CD14-positive monocyte (primary cell): Measurements from ENCODE around the gene GARNL3. TPM values are rescaled to one million over a fixed set of nuclear protein-coding genes. Genes with fewer than 3 reads are reported as not detected.

Source experiments
- DNase-seq, 3 donors: peaks; one replicate each; pipeline ENCODE4 v3.0.0-alpha.2; 2011 to 2022
- H2AFZ ChIP-seq: 2 replicates; pipeline ENCODE4 v1.6.0; 2012; ENCODE audit warnings: mild to moderate bottlenecking, low read depth, low read length, inconsistent platforms; ENCODE audit not compliant: insufficient read depth, poor library complexity, severe bottlenecking
- H3K27ac ChIP-seq, 2 donors: 1 replicate in 1 of 2; 2 replicates in 1 of 2; pipeline ENCODE4 v1.5.1; 2012 to 2013; ENCODE audit warnings: low read length in 2 of 2, control low read depth in 1 of 2, inconsistent platforms in 1 of 2, low read depth in 1 of 2, mild to moderate bottlenecking in 1 of 2
- H3K27me3 ChIP-seq, 2 donors: one replicate each; pipeline versions ENCODE4 v1.6.0 to v1.6.1; 2011 to 2013; ENCODE audit warnings: low read length in 2 of 2; ENCODE audit not compliant: control insufficient read depth in 2 of 2, insufficient read depth in 2 of 2
- H3K36me3 ChIP-seq, 2 donors: replicated peaks in 1 of 2; 1 replicate in 1 of 2; 2 replicates in 1 of 2; pipeline versions ENCODE4 v1.5.1 to v1.6.1; 2012 to 2013; ENCODE audit warnings: low read length in 2 of 2, control low read depth in 1 of 2, inconsistent platforms in 1 of 2, mild to moderate bottlenecking in 1 of 2; ENCODE audit not compliant: insufficient read depth in 2 of 2, control insufficient read depth in 1 of 2
- H3K4me1 ChIP-seq, 2 donors: 1 replicate in 1 of 2; 2 replicates in 1 of 2; pipeline versions ENCODE4 v1.5.1 to v1.6.1; 2012 to 2013; ENCODE audit warnings: low read length in 2 of 2, control low read depth in 1 of 2, inconsistent platforms in 1 of 2, mild to moderate bottlenecking in 1 of 2, moderate library complexity in 1 of 2; ENCODE audit not compliant: insufficient read depth in 2 of 2, control insufficient read depth in 1 of 2
- H3K4me2 ChIP-seq: replicated peaks from 2 replicates; pipeline ENCODE3; 2012; ENCODE audit warnings: low read length, moderate library complexity, mild to moderate bottlenecking; ENCODE audit not compliant: poor library complexity, severe bottlenecking; ENCODE audit errors: extremely low read depth
- H3K4me3 ChIP-seq, 3 experiments: fragments of 200-600 bp in 1 of 3; sonication (generic) in 1 of 3; replicated peaks in 1 of 3; 1 replicate in 2 of 3; 2 replicates in 1 of 3; pipeline ENCODE4 v1.5.1; 2011 to 2013; ENCODE audit warnings: low read length in 3 of 3, mild to moderate bottlenecking in 3 of 3, control low read depth in 2 of 3, low read depth in 2 of 3, inconsistent platforms in 1 of 3, moderate library complexity in 1 of 3
- H3K79me2 ChIP-seq: 2 replicates; pipeline ENCODE4 v1.6.0; 2012; ENCODE audit warnings: mild to moderate bottlenecking, control low read depth, inconsistent platforms, low read length, moderate library complexity; ENCODE audit not compliant: insufficient read depth
- H3K9ac ChIP-seq: 2 replicates; pipeline ENCODE4 v1.6.0; 2017; ENCODE audit warnings: low read length, mild to moderate bottlenecking; ENCODE audit not compliant: insufficient read depth, poor library complexity, severe bottlenecking
- H3K9me3 ChIP-seq, 2 donors: replicated peaks in 1 of 2; 1 replicate in 1 of 2; 2 replicates in 1 of 2; pipeline versions ENCODE4 v1.5.1 to v1.6.1; 2012 to 2013; ENCODE audit warnings: low read length in 2 of 2, control low read depth in 1 of 2; ENCODE audit not compliant: control insufficient read depth in 1 of 2, insufficient read depth in 1 of 2
- H4K20me1 ChIP-seq: 2 replicates; pipeline ENCODE4 v1.6.0; 2012; ENCODE audit warnings: mild to moderate bottlenecking, low read length, control low read depth, moderate library complexity; ENCODE audit not compliant: insufficient read depth
- H3K27ac Mint-ChIP-seq, 7 donors: one replicate each; pipeline ENCODE4 v1.8.0; 2020; ENCODE audit warnings: mild to moderate bottlenecking in 7 of 7, mixed read lengths in 7 of 7, moderate library complexity in 6 of 7, inconsistent platforms in 2 of 7
- H3K27me3 Mint-ChIP-seq, 3 donors: one replicate each; pipeline ENCODE4 v1.8.0; 2021 to 2022; ENCODE audit warnings: low read depth in 3 of 3, mild to moderate bottlenecking in 3 of 3, mixed read lengths in 3 of 3, moderate library complexity in 3 of 3, inconsistent platforms in 1 of 3
- H3K36me3 Mint-ChIP-seq, 2 donors: one replicate each; pipeline ENCODE4 v1.8.0; 2020; ENCODE audit warnings: mixed read lengths in 2 of 2, inconsistent platforms in 1 of 2, mild to moderate bottlenecking in 1 of 2
- H3K4me1 Mint-ChIP-seq: one replicate; pipeline ENCODE4 v1.8.0; 2020; ENCODE audit warnings: mild to moderate bottlenecking, mixed read lengths
- H3K4me3 Mint-ChIP-seq, 2 donors: one replicate each; pipeline ENCODE4 v1.8.0; 2020; ENCODE audit warnings: mild to moderate bottlenecking in 2 of 2, mixed read lengths in 2 of 2, moderate library complexity in 1 of 2
- H3K9me3 Mint-ChIP-seq, 7 donors: one replicate each; pipeline ENCODE4 v1.8.0; 2020 to 2022; ENCODE audit warnings: mixed read lengths in 7 of 7, mild to moderate bottlenecking in 6 of 7, moderate library complexity in 6 of 7, inconsistent platforms in 2 of 7
- CTCF ChIP-seq: fragments of 200-600 bp; IDR thresholded peaks from one replicate; pipeline ENCODE4 v1.8.0; 2022; ENCODE audit warnings: antibody characterized with exemption, mild to moderate bottlenecking
- WGBS: methylation state at CpG from one replicate; pipeline ENCODE4 v1.1.5; 2013; ENCODE audit warnings: missing lambda C conversion rate; ENCODE audit not compliant: insufficient coverage; 5-methylcytosine and 5-hydroxymethylcytosine counted together
- intact Hi-C, 2 donors: fragments of 100-400 bp; cut with micrococcal nuclease; formaldehyde crosslinking; loops; one replicate each; pipeline versions ENCODE4 v1.15.0 to v1.15.1; 2023
- polyA plus RNA-seq, 3 donors: library from polyadenylated mRNA; depleted of rRNA in 1 of 3; unstranded in 2 of 3; stranded (reverse) in 1 of 3; fragments of 300-500 nt in 2 of 3; fragments of >200 nt in 1 of 3; fragmentation: Illumina TruSeq in 2 of 3; gene quantifications; 1 replicate in 2 of 3; 2 replicates in 1 of 3; pipeline ENCODE4 v1.2.3, GENCODE V29; 2012 to 2021

GARNL3 gene
- polyA plus RNA-seq, 3 donors: 0.39 to 1.5 (median 0.94) TPM

GRCh38 chr9:127384016-127384730 is 119.6 kb downstream of the GARNL3 start:
- Mint-ChIP-seq H3K4me3 (no peak overlapping the region), H3K36me3 (no peaks in the 10 kb centered on the region), H3K27me3 (peaks cover 9 to 18% (median 10%) of the 10 kb centered on the region in 3 donors), H3K4me1 (peaks cover 15% of the 10 kb centered on the region), H3K27ac (no peak overlapping the region), H3K9me3 (peaks cover 0 to 8% (median 4%) of the 10 kb centered on the region in 7 donors)
- no peaks in the 10 kb centered on the region for H3K36me3 ChIP-seq
- H3K27ac ChIP-seq: no peak overlapping the region
- no peak overlapping the region for H3K4me2 ChIP-seq
- TF ChIP-seq CTCF: no peak
- WGBS: 88% methylated on average over 9 of the region's 11 CpGs
- no peaks in the 10 kb centered on the region for H3K79me2 ChIP-seq
- H2AFZ ChIP-seq: no peak overlapping the region
- no peak overlapping the region for H3K9ac ChIP-seq
- no peak overlapping the region for H3K4me3 ChIP-seq
- H3K27me3 ChIP-seq: no peaks in the 10 kb centered on the region
- peaks cover 0 to 5% of the 10 kb centered on the region in 2 donors for H3K9me3 ChIP-seq
- peaks cover 14 to 15% of the 10 kb centered on the region in 2 donors for H3K4me1 ChIP-seq
- H4K20me1 ChIP-seq: no peaks in the 10 kb centered on the region
- no peak for DNase-seq
- intact Hi-C loops: no loop called here

GRCh38 chr9:127384901-127385300 is 120.3 kb downstream of the GARNL3 start:
- H3K79me2 ChIP-seq: no peaks in the 10 kb centered on the region
- H3K9ac ChIP-seq: no peak overlapping the region
- H2AFZ ChIP-seq: no peak overlapping the region
- H3K4me1 ChIP-seq: peaks cover 14 to 15% of the 10 kb centered on the region in 2 donors
- H3K9me3 ChIP-seq: peaks cover 0 to under 1% of the 10 kb centered on the region in 2 donors
- WGBS: 94% methylated on average over 11 of the region's 13 CpGs
- DNase-seq: no peak
- peaks cover 15% of the 10 kb centered on the region for H3K4me1 Mint-ChIP-seq
- H3K4me2 ChIP-seq: no peak overlapping the region
- TF ChIP-seq CTCF: no peak
- no peaks in the 10 kb centered on the region for H3K27me3 ChIP-seq
- intact Hi-C loops: no loop called here
- H3K4me3 ChIP-seq: no peak overlapping the region
- H3K36me3 Mint-ChIP-seq: no peaks in the 10 kb centered on the region
- peak overlapping the region in 1 of 7 donors; percentile 72 for H3K27ac Mint-ChIP-seq
- H3K36me3 ChIP-seq: no peaks in the 10 kb centered on the region
- H4K20me1 ChIP-seq: no peaks in the 10 kb centered on the region
- H3K27ac ChIP-seq: no peak overlapping the region
- peaks cover 0 to 4% (median under 1%) of the 10 kb centered on the region in 7 donors for H3K9me3 Mint-ChIP-seq
- peaks cover 8 to 18% (median 9%) of the 10 kb centered on the region in 3 donors for H3K27me3 Mint-ChIP-seq
- no peak overlapping the region for H3K4me3 Mint-ChIP-seq
